ENCODE results near the gene RGS7. TPM values are rescaled to one million over a fixed set of nuclear protein-coding genes. Genes with fewer than 3 reads are reported as not detected.

Gene RGS7
- under 0.01 TPM for total RNA-seq

DNA sequence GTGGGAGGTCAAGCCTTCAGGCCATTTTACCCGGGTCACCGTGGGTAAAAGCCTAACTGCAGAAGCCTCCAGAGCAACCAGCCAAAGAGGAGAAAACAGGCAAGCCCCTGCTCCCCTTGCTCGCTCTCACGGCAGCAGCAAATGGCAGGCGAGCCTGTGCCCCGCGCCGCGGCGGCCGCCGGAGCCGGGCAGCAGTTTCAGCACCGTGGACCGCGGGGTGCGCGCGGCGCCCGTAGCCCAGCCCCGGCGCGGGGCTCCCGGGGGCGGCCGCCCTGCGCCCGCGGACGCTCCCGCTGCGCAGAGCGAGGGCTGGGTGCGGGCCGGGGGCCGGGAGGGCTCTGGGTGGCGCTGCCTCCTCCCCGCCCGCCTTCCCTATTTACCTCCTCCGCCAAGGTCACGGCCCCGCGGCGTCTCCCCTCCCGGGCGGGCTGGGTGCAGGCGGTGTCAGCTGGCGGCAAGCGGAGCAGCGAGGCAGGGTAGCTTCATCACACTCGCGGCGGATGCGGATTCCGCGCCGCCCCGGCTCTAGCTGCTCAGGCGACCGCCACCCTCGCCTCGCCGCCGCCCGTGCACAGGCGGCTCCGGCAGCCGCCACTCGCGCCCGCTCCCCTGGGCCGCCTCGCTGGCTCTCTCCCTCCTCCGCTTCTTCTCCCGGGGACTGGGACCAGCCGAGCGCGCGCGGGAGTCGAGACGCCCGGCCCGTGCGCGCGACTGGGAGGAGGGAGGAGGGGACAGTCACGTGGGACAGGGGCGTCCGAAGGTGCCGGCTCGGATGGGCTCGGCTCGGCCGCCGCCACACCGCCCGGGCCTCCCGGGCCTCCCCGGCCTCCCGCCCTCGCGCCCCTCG is at the start of gene RGS7:
TSS of gene RGS7 (minus strand) at position 687 of the 847 bp plus-strand sequence.
- Histone ChIP-seq H3K9me3 (ENCODE audit: low read depth, low read length) (no peaks in the 10 kb centered on the region), H3K4me1 (ENCODE audit: insufficient read depth, low read length) (no peaks in the 10 kb centered on the region), H3K4me3 (ENCODE audit: low read length) (peak within 1 kb of the TSS; percentile 6), H3K27me3 (ENCODE audit: insufficient read depth, low read length) (peaks cover 30% of the 10 kb centered on the region)

DNA sequence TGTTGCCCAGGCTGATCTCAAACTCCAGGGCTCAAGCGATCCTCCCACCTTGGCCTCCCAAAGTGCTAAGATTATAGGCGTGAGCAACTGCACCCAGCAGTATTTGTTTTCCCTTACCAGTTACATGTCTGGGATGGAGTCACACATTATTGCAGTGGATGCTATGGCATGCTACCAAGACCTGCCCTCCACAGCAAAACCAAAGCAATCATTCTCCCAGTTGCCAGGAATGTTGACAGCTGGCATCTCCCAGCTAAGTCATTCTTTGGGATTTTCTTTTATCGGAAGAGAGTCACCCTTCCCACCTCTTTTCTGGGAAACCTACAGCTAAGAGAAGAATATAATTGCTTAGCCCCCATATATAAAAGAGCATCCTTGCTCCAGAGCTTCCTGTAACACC is 49.4 kb upstream of the RGS7 start:
- Histone ChIP-seq H3K4me3 (ENCODE audit: low read length) (no peak overlapping the region), H3K9me3 (ENCODE audit: low read depth, low read length) (no peaks in the 10 kb centered on the region), H3K27me3 (ENCODE audit: insufficient read depth, low read length) (no peaks in the 10 kb centered on the region), H3K4me1 (ENCODE audit: insufficient read depth, low read length) (no peaks in the 10 kb centered on the region)

DNA sequence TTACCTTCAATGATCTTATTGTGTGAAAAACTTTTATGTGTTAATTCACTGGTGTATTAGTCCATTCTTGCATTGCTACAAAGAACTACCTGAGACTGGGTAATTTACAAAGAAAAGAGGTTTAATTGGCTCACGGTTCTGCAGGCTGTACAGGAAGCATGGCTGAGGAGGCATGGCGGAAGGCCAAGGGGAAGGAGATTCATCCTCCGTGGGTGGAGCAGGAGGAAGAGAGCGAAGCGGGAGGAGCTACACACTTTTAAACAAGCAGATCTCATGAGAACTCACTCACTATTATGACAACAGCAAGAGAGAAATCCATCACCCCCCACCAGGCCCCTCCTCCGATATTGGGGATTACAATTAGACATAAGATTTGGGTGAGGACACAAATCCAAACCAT is 44.2 kb upstream of the RGS7 start:
- Histone ChIP-seq H3K4me3 (ENCODE audit: low read length) (no peak overlapping the region), H3K9me3 (ENCODE audit: low read depth, low read length) (no peaks in the 10 kb centered on the region), H3K4me1 (ENCODE audit: insufficient read depth, low read length) (no peaks in the 10 kb centered on the region), H3K27me3 (ENCODE audit: insufficient read depth, low read length) (no peaks in the 10 kb centered on the region)

DNA sequence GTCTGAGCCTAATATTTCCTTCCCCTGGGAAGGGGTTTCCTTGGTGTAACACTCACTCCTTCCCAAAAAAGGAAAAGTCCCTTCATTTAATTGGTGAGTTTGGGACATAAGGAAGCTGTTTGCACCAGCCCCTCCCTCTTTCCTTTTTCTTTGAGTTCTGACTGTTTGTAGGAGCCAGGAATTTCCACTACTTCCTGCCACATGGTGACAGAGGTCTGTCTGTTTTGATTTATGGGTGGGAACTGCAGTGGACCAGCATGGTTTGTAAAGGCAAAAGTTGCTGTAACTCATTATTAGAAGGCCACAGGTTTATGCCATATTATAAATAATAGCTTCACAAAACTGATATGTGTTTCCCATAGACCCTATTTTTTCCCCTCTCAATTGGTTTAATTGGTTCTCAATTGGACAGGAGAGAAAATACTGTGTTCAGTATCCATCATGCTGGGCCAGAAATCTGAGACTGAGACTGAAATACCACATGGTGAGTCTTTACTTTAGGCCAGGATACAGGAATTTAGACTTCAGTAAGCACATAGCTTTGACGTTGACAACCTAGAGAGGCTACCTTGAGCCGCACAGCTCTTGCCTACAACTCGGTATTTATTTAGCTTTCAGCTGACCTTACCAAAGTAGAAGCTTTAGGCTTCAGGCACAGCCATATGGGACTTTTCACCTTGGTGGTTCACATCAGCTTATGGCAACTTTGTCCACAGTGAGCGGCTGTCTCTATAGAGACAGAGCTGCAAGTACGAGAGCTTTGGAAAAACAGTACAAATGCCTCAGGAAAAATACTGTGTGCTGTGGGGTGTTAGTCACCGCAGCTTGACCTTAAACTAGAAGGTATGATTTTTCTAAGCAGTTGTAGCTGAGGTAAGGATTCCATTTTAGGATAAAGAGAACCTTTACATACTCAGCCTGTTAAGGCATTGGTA is 40.0 kb upstream of the RGS7 start:
- no peaks in the 10 kb centered on the region for H3K4me1 ChIP-seq (ENCODE audit: insufficient read depth, low read length)
- no peaks in the 10 kb centered on the region for H3K9me3 ChIP-seq (ENCODE audit: low read depth, low read length)
- no peak overlapping the region for H3K4me3 ChIP-seq (ENCODE audit: low read length)
- H3K27me3 ChIP-seq (ENCODE audit: insufficient read depth, low read length) = no peaks in the 10 kb centered on the region

DNA sequence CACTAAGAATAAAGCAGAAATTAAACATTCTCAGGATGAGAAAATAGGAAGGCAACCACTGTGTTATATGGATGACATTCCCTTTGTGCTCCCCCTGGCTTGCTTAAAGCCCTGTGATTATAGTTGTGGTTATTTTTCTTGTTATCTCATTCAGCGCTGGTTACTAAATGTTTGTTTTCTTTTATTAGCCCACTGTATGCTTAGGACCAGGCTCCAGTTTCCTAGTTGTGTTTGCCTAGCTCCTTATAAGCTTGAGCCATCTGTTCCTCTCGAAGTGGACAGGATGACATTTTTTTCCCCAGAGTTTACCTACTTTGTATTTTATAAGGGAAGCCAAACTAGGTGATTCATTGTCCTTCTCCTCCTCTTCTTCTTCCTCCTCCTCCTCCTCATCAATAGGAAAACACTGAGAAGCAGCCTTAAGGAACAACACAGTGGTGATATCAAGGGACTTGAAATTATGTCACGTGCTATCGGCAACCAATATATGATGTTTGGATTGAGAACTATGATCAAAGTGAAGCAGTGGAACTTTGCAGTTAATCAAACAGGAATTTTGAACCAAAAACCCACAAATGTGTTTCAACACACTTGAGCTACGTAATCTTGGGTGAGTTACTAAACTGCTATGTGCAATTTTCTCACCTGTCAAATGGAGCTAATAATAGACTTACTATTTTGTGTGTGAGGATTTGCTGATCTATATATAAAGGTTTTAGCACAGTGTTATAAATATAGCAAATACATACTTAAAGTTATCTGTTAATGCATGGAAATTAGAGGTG is 35.1 kb upstream of the RGS7 start:
- no peaks in the 10 kb centered on the region for H3K9me3 ChIP-seq (ENCODE audit: low read depth, low read length)

DNA sequence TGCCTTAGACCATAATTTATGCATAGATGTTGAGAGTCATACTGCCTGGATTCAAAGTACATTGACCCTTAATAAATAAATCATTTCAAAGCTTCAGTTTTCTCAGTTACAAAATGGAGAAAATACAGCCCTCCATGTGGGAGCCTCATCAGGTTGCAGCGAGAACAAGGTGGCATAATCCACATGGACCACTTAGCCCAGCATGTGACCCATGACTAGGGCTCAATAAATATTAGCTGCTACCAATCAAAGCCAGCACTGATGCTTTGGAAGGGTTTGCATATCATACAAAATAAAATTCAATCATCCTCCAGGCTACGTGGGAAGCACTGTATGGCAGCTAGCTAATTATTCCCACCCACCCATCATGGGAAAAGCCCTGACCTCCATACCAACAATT is 33.5 kb upstream of the RGS7 start:
- H3K4me1 ChIP-seq (ENCODE audit: insufficient read depth, low read length) = no peaks in the 10 kb centered on the region
- no peaks in the 10 kb centered on the region for H3K27me3 ChIP-seq (ENCODE audit: insufficient read depth, low read length)
- H3K9me3 ChIP-seq (ENCODE audit: low read depth, low read length) = no peaks in the 10 kb centered on the region
- H3K4me3 ChIP-seq (ENCODE audit: low read length) = no peak overlapping the region

More for the DNA sequence above, 35.1 kb upstream of the RGS7 start:
- Histone ChIP-seq H3K4me1 (ENCODE audit: insufficient read depth, low read length) (no peaks in the 10 kb centered on the region), H3K4me3 (ENCODE audit: low read length) (no peak overlapping the region), H3K27me3 (ENCODE audit: insufficient read depth, low read length) (no peaks in the 10 kb centered on the region)

DNA sequence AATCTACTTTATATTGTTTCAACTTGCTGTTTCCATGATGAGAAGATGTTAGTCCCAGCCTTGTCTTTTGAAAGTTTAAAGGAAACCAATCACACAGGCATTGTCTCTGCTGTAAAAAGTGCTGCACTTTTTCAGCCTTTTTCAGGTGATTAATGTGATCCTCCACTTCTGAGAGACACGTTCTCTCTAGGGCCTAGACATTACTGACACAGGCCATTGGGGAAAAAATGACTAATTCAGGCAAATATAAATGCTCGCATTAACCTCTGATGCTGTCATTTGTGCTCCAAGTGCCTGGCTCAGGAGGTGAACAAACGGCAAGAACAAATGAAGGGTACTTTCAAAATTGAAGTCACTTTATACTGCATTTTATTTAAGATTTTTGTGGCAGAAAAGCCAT is 32.4 kb upstream of the RGS7 start:
- Histone ChIP-seq H3K27me3 (ENCODE audit: insufficient read depth, low read length) (no peaks in the 10 kb centered on the region), H3K9me3 (ENCODE audit: low read depth, low read length) (no peaks in the 10 kb centered on the region), H3K4me3 (ENCODE audit: low read length) (no peak overlapping the region), H3K4me1 (ENCODE audit: insufficient read depth, low read length) (no peaks in the 10 kb centered on the region)

DNA sequence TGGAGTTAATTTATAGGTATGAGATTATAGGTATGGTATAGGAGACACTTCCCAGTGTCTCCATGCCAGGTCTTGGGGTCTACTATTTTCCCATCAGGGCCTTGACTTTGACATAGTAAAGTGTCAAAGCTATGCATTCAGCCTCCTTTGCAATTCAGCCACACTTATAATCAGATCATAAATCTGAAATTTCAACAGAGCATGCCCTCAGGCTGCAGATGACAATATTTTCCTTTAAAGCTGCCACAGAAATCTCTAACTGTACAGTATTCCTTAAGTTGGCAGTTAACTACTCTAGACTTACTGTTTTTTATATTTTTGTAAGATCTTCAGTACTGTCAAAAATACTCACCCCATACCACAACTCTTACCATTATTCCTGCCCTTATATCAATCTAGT is 30.2 kb upstream of the RGS7 start:
- Histone ChIP-seq H3K4me3 (ENCODE audit: low read length) (no peak overlapping the region), H3K27me3 (ENCODE audit: insufficient read depth, low read length) (no peaks in the 10 kb centered on the region), H3K9me3 (ENCODE audit: low read depth, low read length) (no peaks in the 10 kb centered on the region), H3K4me1 (ENCODE audit: insufficient read depth, low read length) (no peaks in the 10 kb centered on the region)

DNA sequence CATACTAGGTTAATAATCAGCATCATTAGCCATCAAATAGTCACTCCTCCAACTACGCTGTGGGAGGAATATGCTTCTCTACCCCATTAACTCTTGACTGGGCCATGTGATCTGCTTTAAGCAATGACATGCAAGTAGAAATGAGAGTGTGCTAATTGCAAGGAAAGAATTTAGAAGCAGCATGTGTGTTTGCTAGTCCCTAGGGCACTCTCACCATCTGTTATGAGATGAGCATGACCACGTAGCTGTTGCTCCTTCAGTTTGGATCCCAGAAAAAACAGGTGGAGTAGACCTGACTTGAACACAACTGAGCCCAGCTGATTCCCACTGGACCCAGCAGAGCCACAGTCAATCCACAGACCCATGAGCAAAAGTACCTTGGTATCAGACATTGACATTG is 19.7 kb upstream of the RGS7 start:
- Histone ChIP-seq H3K4me3 (ENCODE audit: low read length) (no peak overlapping the region), H3K4me1 (ENCODE audit: insufficient read depth, low read length) (no peaks in the 10 kb centered on the region), H3K9me3 (ENCODE audit: low read depth, low read length) (no peaks in the 10 kb centered on the region), H3K27me3 (ENCODE audit: insufficient read depth, low read length) (no peaks in the 10 kb centered on the region)

DNA sequence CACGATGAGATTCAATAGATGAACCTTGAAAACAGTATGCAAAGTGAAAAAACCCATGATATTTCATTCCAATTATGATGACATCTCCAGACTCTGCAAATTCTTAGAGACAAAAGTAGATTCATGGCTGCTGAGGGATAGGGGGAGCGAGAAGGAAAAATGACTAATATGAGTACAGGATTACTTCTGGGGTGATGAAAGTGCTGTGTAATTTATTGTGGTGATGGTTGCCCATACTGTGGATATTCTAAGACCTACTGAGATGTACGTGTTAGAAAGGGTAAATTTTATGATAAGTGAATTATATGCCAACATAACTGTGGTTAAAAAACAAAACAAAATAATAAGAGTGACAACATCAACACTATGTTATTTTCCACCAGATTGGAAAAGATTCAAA is 18.9 kb upstream of the RGS7 start:
- Histone ChIP-seq H3K27me3 (ENCODE audit: insufficient read depth, low read length) (no peaks in the 10 kb centered on the region), H3K4me3 (ENCODE audit: low read length) (no peak overlapping the region), H3K4me1 (ENCODE audit: insufficient read depth, low read length) (no peaks in the 10 kb centered on the region), H3K9me3 (ENCODE audit: low read depth, low read length) (no peaks in the 10 kb centered on the region)

DNA sequence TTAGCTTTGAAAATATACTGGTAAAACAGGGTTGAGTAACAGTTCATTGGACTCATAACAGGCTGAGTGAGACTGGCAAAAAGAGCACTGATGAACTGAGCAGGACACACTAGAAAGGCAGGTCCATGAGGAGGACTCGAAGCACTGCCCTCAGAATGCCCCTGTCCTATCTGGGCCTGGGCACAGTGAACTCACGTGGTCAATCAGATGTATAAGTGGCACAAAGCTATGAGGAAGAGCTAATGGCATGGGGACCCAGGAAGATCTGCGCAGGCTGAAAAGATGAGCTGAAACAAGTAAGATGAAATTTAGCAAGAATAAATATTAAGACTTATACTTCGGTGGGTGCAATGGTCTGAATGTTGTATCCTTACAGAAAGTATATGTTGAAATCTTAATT is 9.2 kb upstream of the RGS7 start:
- no peaks in the 10 kb centered on the region for H3K4me1 ChIP-seq (ENCODE audit: insufficient read depth, low read length)
- H3K9me3 ChIP-seq (ENCODE audit: low read depth, low read length) = no peaks in the 10 kb centered on the region
- H3K27me3 ChIP-seq (ENCODE audit: insufficient read depth, low read length) = no peaks in the 10 kb centered on the region
- H3K4me3 ChIP-seq (ENCODE audit: low read length) = no peak overlapping the region

DNA sequence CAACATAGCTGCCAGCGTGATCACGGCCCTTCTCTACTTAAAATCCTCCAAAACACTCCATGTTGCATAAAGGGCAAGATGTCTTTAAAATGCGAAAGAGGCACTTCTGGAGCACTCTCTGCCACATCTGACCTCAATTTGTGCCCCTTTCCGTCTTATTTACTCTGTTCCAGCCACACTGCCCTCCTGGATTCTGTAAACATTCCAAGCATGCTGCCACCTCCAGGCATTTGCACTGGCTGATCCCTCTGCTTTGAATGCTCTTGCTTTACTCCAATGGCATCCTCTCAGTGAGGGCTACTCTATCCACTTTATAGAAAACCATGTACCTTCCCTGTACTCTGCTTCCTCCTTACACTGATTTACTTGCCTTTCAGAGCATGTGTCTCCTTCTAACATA is 5.3 kb upstream of the RGS7 start:
- Histone ChIP-seq H3K9me3 (ENCODE audit: low read depth, low read length) (no peaks in the 10 kb centered on the region), H3K4me1 (ENCODE audit: insufficient read depth, low read length) (no peaks in the 10 kb centered on the region), H3K4me3 (ENCODE audit: low read length) (no peak overlapping the region), H3K27me3 (ENCODE audit: insufficient read depth, low read length) (peaks cover 18% of the 10 kb centered on the region)

DNA sequence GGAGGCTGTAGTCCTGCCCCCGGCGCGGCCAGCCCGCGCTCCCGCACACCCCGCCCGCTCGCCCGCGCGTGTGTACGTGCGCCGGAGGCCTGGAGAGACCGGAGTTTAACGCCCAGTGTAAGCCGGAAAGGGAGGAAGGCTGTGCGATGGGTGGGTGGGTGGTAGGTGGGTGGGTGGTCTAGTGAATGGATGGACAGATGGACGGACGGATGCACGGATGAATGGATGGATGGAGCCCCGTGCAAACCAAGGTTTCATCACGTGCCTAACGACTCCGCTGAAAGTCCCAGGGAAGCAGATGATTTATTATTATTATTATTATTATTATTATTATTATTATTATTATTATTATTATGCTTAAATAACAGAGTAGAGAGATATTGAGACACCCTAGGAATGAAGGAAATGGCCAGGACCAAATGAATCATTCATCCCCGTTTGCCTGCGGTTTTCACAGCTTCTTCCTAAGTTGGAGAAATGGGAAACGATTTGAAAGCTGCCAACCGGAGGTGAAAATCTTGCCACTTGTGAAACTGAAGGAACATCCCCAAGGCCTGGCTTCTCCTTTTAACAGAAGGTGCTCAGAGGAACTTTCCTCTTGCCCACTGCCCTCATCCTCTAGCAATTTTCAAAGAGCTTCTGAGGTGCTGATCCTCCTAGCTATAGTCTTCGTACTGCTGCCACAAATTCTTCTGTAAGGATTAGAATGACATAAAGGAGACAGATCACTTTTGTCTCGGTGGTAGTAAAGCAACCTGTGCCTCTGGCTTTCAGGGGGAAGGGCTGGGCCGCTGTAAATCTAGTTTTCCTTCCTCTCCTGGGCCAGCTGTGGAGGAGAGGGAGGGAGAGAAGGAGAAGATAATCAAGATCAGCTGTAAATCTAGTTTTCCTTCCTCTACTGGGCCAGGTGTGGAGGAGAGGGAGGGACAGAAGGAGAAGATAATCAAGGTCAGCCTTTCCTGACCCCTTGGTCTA is 648 bp upstream of the RGS7 start:
- H3K4me1 ChIP-seq (ENCODE audit: insufficient read depth, low read length) = no peaks in the 10 kb centered on the region
- peaks cover 30% of the 10 kb centered on the region for H3K27me3 ChIP-seq (ENCODE audit: insufficient read depth, low read length)
- no peaks in the 10 kb centered on the region for H3K9me3 ChIP-seq (ENCODE audit: low read depth, low read length)
- no peak overlapping the region for H3K4me3 ChIP-seq (ENCODE audit: low read length)

DNA sequence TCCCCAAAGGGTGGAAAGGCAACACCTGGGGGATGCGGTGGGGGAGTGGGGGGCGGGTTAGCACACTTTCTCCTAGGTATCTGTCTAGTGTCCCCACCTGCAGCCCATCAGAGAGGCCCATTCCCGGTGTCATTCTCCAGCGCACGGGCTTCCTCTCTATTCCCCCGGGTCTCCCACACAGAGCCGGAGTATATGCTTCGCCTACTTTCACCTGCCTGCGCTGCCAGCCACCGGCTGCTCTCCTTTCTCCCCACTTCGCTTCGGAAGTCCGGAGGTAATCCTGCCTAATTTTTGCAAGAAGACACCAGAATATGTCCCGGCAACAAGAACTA is 852 bp downstream of the RGS7 start:
- Histone ChIP-seq H3K27me3 (ENCODE audit: insufficient read depth, low read length) (peaks cover 30% of the 10 kb centered on the region), H3K9me3 (ENCODE audit: low read depth, low read length) (no peaks in the 10 kb centered on the region), H3K4me1 (ENCODE audit: insufficient read depth, low read length) (no peaks in the 10 kb centered on the region), H3K4me3 (ENCODE audit: low read length) (peak overlapping the region; percentile 6)

Measured in mononuclear cell (primary cell).